HepG2 (cell line): Measurements from ENCODE around the gene SIMC1.

Experiments
- EZH2 ChIP-seq: conservative IDR thresholded peaks from 2 replicates; pipeline ENCODE4 v1.6.1; 2012; ENCODE audit warnings: mild to moderate bottlenecking, low read depth, low read length, moderate library complexity
- FOXM1 ChIP-seq: sonication (generic); formaldehyde crosslinking; IDR thresholded peaks from 2 replicates; pipeline ENCODE4 v1.5.0; 2020; ENCODE audit warnings: missing genetic modification reagents
- MAFG ChIP-seq: sonication (generic); formaldehyde crosslinking; IDR thresholded peaks from 2 replicates; pipeline ENCODE4 v1.5.1; 2020; ENCODE audit warnings: mild to moderate bottlenecking, missing genetic modification reagents
- MLX ChIP-seq: IDR thresholded peaks from 2 replicates; pipeline ENCODE4 v1.6.1; 2016
- SRSF9 ChIP-seq: fragments of 200-400 bp; formaldehyde crosslinking; IDR thresholded peaks from 2 replicates; pipeline ENCODE4 v1.6.1; 2018; ENCODE audit warnings: borderline replicate concordance, mild to moderate bottlenecking, low read depth, low read length; ENCODE audit not compliant: insufficient read depth, poor library complexity, severe bottlenecking
- TFDP1 ChIP-seq: IDR thresholded peaks from 2 replicates; pipeline ENCODE4 v1.6.1; 2016; ENCODE audit warnings: missing compliant biosample characterization, missing genetic modification reagents, borderline replicate concordance
- THYN1 ChIP-seq: sonication (generic); formaldehyde crosslinking; IDR thresholded peaks from 2 replicates; pipeline ENCODE4 v1.8.1; 2023; ENCODE audit warnings: low read depth, mild to moderate bottlenecking, moderate library complexity, missing genetic modification reagents, borderline replicate concordance
- ZFP1 ChIP-seq: IDR thresholded peaks from 2 replicates; pipeline ENCODE4 v1.6.1; 2016
- TF ChIP-seq, protein P1 (sequence below): IDR thresholded peaks from 2 replicates; pipeline ENCODE4 v1.6.1; 2016; ENCODE audit warnings: low read depth, control low read depth
- TF ChIP-seq, protein P2 (sequence below): sonication (generic); formaldehyde crosslinking; IDR thresholded peaks from 2 replicates; pipeline ENCODE4 v1.5.0; 2020; ENCODE audit warnings: mild to moderate bottlenecking, missing genetic modification reagents, moderate library complexity
- TF ChIP-seq, protein P3 (sequence below), 2 experiments: IDR thresholded peaks; 2 replicates each; pipeline ENCODE4 v1.6.1; 2011 to 2012; ENCODE audit warnings: low read length in 2 of 2, borderline replicate concordance in 1 of 2, low read depth in 1 of 2, mild to moderate bottlenecking in 1 of 2, moderate library complexity in 1 of 2

- TF ChIP-seq, protein P1, sequence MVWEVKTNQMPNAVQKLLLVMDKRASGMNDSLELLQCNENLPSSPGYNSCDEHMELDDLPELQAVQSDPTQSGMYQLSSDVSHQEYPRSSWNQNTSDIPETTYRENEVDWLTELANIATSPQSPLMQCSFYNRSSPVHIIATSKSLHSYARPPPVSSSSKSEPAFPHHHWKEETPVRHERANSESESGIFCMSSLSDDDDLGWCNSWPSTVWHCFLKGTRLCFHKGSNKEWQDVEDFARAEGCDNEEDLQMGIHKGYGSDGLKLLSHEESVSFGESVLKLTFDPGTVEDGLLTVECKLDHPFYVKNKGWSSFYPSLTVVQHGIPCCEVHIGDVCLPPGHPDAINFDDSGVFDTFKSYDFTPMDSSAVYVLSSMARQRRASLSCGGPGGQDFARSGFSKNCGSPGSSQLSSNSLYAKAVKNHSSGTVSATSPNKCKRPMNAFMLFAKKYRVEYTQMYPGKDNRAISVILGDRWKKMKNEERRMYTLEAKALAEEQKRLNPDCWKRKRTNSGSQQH (CRISPR knock-in tag), result no peak
- TF ChIP-seq MAFG (CRISPR knock-in tag) (no peak), EZH2 (no peak), ZFP1 (CRISPR knock-in tag) (no peak), SRSF9 (no peak), TFDP1 (CRISPR knock-in tag) (no peak), FOXM1 (CRISPR knock-in tag) (no peak), MLX (CRISPR knock-in tag) (no peak), THYN1 (CRISPR knock-in tag) (no peak)
- TF ChIP-seq, protein P2, sequence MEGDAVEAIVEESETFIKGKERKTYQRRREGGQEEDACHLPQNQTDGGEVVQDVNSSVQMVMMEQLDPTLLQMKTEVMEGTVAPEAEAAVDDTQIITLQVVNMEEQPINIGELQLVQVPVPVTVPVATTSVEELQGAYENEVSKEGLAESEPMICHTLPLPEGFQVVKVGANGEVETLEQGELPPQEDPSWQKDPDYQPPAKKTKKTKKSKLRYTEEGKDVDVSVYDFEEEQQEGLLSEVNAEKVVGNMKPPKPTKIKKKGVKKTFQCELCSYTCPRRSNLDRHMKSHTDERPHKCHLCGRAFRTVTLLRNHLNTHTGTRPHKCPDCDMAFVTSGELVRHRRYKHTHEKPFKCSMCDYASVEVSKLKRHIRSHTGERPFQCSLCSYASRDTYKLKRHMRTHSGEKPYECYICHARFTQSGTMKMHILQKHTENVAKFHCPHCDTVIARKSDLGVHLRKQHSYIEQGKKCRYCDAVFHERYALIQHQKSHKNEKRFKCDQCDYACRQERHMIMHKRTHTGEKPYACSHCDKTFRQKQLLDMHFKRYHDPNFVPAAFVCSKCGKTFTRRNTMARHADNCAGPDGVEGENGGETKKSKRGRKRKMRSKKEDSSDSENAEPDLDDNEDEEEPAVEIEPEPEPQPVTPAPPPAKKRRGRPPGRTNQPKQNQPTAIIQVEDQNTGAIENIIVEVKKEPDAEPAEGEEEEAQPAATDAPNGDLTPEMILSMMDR (CRISPR knock-in tag), result no peak
- TF ChIP-seq, protein P3, sequence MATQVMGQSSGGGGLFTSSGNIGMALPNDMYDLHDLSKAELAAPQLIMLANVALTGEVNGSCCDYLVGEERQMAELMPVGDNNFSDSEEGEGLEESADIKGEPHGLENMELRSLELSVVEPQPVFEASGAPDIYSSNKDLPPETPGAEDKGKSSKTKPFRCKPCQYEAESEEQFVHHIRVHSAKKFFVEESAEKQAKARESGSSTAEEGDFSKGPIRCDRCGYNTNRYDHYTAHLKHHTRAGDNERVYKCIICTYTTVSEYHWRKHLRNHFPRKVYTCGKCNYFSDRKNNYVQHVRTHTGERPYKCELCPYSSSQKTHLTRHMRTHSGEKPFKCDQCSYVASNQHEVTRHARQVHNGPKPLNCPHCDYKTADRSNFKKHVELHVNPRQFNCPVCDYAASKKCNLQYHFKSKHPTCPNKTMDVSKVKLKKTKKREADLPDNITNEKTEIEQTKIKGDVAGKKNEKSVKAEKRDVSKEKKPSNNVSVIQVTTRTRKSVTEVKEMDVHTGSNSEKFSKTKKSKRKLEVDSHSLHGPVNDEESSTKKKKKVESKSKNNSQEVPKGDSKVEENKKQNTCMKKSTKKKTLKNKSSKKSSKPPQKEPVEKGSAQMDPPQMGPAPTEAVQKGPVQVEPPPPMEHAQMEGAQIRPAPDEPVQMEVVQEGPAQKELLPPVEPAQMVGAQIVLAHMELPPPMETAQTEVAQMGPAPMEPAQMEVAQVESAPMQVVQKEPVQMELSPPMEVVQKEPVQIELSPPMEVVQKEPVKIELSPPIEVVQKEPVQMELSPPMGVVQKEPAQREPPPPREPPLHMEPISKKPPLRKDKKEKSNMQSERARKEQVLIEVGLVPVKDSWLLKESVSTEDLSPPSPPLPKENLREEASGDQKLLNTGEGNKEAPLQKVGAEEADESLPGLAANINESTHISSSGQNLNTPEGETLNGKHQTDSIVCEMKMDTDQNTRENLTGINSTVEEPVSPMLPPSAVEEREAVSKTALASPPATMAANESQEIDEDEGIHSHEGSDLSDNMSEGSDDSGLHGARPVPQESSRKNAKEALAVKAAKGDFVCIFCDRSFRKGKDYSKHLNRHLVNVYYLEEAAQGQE (IDR thresholded peaks at IDR 0.05; ENCODE audit: borderline replicate concordance in 1 of 2, low read depth in 1 of 2, low read length in 2 of 2), result no peak
Measured at GRCh38 chr5:176384366-176384930, 146.2 kb downstream of the SIMC1 start.
